Left cardiac atrium (tissue), 4 donors: ENCODE results near the gene MAGI1. TPM values are rescaled to one million over a fixed set of nuclear protein-coding genes. Genes with fewer than 3 reads are reported as not detected.

Source experiments
- ATAC-seq, 2 donors: fragments of 200-7000 bp; cut with Tn5 transposase; one replicate each; pipeline ENCODE4 v1.9.1; 2020; ENCODE audit warnings: mild to moderate bottlenecking in 2 of 2, moderate library complexity in 2 of 2
- DNase-seq: peaks from one replicate; pipeline ENCODE4 v3.0.0-alpha.2; 2020
- intact Hi-C, 2 donors: fragments of 100-400 bp; cut with DNase I; formaldehyde crosslinking; loops; one replicate each; pipeline versions ENCODE4 v1.14.1 to v1.15.1; 2022 to 2023
- long read RNA-seq: library from polyadenylated mRNA; unstranded; transcript quantifications from one replicate; pipeline ENCODE4 v2.0.0, GENCODE V29; 2021
- total RNA-seq, 2 donors: library from RNA; stranded (reverse); fragmentation: NEBNext Ultra II Directional; extraction: Animal tissue kit (Norgen Biotek cat#: 25700); gene quantifications; one replicate each; pipeline ENCODE4 v1.2.1, GENCODE V29; 2021
- donor health status: DM: no; HTN: yes; CAD: no.
- donor health status: DM: no; HTN: yes; CAD: no; lungs with severe emphysema.
- donor health status: DM: yes; HTN: yes; CAD: no.
- donor health status: Dilated cardiomyopathy.

MAGI1 gene
- 10 to 100 TPM; 27.7 to 30.0 TPM for total RNA-seq
- long read RNA-seq, partial matches to known transcripts = 0 of 6 reads
- long read RNA-seq, other reads (novel, unspliced or antisense) = 6 of 6 reads

DNA sequence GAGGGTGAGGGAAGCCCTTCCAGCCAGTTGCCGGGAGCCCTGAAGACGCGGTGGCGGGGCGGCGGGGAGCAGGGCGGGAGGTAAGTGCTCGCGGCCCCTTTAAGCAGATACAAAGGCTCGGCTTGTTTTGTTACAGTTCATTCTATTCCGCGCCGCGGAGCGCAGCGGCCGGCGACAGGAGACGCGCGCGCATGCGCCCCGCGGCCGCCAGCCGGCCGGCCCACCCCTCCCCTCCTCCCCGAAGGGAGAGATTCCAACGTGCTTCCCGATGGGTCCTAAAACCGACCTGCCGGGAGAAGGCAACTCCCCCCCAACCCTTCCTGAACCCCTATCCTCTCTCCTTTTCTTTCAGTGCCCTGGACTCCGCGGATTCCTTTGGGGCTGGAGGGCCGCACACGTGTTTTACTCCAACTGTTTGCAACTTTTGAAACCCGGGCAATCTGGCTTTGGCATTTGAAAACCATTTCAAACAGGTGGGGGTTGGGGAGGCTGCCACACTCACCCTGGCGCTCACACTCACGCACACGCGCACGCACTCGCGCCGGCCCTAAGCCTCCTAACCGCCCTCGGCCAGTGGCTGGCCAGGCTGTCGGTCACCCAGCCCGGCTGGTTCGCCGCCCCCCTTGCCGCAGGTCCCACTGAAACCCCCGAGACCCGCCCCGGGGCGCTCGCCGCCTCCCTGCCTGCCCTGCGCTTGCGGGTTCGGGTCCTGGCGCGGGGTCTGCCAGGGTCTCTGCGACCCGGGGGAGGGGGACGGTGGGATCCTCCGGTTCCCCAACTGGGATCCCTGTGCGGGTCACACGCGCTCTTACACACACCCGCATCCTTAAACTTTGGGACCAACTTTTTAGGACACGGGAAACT, at the start of gene MAGI1:
Gene MAGI1, minus strand, starts transcription at position 193 of the 864 bp plus-strand sequence. CDS start 610 bp downstream, outside the sequence.
- DNase-seq (peak; percentile 91), ATAC-seq (peak; percentile 91 to 92)
- intact Hi-C loops = loop anchor here in 1 of 2 donors (10.0 kb wide), 3 partner anchors 74 to 254 kb away; no protein-coding TSS in a partner anchor

DNA sequence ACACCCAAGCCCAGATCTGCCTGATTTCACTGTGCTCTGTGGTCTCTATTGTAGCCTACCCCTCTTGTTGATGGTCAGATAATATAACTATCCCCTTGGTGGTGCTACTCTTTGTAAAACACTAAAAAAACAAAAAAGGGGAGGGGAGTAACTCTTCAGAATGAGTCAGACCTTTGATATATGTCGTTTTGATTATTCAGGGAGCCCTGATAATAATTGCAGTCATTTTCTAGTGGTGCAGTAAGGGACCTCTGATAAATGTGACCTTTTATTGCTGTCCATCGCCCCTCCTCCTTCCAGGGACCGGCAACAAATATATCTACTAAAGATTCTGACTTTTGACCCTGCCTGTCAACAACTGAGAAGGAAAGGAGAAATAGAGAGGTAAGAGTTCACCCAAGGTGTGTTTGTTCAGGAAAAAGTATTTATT, 45.1 kb upstream of the MAGI1 start:
- intact Hi-C loops = no loop called here
- DNase-seq (no peak), ATAC-seq (no peak)

DNA sequence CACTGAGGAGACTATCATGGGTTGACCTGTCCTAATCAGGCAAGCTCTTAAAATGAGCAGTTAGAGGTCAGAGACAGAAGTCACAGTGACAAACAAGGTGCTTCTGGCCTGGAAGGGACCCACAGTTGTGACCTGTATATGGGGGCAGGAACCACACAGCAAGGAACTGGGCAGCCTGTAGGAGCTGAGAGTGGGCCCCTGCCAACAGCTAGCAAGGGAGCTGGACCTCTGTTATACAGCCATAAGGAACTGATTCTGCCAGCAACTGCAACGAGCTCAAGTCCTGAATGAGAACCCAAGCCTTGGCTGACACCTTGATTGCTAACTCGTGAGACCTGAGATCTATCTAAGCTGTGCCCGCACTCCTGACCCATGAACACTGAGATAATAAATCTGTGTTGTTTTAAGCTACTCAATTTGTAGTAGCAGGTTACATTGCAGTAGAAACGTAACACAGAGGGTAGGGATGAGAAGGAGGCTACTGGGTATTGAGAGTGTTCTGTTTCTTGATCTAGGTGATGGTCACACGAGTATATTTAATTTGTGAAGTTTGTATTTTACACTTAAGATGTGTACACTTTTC, 44.5 kb upstream of the MAGI1 start:
- intact Hi-C loops = no loop called here
- DNase-seq = no peak
- ATAC-seq = no peak

DNA sequence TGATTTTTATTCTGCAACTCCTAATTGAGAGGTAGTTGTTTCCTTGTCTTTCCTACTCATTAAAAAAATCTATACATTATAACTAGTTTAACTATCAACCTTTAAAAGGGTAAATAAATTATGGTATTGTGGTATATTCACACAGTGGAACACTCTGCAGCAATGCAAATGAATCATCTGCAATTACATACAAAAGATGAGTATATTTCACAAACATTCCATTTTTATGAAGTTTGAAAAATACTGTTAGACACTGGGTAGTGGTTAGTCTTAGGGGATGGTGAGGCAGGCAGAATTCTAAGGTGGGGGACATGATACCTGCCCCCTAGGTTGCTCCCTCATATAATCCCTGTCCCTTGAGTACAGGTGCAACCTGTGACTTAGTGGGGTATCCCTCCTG, 44.0 kb upstream of the MAGI1 start:
- no peak for DNase-seq
- no peak for ATAC-seq
- intact Hi-C loops = no loop called here

DNA sequence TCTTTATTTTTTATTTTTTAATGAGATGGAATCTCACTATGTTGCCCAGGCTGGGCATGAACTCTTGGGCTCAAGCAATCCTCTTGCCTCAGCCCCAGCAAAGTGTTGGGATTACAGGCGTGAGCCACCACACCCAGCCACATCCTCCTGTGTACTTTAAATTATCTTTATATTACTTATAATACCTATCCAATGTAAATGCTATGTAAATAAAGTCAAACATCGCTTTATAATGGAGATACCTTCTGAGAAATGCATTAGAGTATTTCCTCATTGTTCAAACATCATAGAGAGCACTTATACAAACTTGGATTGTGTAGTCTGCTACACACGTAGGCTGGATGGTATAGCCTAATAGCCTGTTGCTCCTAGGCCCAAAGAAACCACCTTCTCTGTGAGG, 41.4 kb upstream of the MAGI1 start:
- intact Hi-C loops = no loop called here
- DNase-seq (no peak), ATAC-seq (no peak)

DNA sequence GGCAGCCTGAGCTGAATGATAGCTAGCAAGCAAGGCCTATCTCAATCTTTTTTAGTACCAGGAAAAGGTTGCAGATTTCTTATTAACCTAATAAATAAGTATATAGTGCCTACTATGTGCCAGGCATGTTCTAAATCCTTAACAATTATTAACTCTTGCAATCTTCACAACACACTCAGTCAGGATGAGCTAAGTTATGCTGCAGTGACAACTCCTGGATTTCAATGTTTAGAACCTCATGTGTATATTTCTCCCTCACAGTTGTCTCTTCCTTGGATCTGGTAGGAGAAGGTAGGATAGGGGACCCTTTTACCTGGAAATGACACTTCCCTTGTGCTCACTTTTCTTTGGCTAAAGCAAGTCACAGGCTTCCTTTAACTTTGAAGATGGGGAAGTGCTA, 39.3 kb upstream of the MAGI1 start:
- ATAC-seq = no peak
- intact Hi-C loops = no loop called here
- no peak for DNase-seq

DNA sequence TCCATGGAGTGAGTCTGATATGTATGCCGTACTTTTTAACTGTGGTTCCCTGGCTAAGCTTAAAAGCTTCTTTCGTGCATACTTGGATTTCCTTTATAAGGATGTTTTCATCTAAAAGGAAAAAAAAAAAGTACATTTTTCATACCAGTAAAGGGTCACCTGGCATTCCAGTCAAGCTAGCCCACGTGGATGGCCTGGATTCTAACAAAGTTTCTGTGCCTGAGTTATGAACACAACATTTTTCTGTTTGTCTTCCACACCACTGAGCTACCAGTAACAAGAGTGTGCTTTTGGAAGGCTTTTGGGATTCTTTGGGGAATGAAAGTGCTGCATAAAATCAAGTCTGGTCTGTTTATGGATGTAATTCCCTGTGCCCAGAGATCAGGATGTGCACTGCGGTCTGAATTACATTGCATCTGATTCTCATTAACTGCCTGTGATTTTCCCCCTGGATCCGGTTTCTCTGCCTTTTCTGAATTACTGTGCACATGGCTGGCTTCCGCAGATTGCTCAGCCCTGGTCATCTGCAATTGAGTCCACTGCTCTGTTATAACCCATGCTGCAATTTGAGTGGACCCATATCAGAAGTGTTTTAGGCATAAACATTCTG, 38.2 kb upstream of the MAGI1 start:
- DNase-seq (no peak), ATAC-seq (no peak)
- intact Hi-C loops = no loop called here

DNA sequence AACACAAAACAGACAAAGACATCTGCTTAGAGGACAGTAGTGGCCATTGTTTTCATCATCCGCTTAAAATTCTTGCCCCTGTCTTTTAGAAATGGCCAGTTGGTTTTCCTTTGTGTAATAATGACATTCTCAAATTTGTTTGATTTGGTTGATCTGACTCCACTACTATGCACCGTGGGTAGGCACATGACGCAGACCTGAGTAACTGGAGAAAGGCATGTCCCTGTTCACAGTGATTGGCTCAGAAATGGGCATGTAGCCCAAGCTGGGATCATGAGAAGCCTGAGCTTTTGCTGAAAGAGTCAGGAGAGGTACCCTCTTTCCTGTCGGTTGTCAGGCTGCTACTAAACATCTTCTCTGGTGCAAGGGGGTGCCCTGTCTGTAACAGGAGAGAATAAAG, 36.6 kb upstream of the MAGI1 start:
- intact Hi-C loops = no loop called here
- ATAC-seq (no peak), DNase-seq (no peak)

DNA sequence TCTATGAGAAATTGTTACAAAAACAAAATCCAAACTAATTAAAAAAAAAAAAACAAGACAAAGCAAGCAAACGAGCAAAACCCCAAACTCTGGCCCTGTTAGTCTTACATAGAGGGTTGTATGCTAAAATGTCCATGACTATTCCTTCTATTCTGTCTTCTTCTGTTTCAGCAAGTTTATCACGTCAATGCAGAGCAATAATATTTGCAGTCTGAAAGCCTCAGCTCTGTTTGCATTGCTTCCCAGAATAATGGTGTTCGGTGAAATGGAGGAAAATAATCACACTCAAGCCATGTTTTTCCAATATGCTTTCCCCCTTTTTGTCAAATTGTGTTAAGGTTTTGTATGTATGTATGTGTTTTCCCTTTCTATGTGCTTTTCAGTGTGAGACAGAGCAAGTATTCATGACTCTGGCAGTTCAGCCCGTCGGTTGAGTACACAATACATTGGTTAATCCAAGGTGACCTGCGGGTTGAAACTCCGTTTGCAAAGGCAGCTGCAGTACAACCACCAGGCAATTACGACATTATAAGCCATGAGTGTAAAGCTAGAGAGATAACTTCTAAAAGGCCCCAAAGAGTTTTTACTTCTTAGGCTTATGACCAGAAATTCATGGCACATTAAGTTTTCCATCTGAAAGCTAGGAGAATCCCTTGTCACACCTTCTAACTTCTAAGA, 34.9 kb upstream of the MAGI1 start:
- ATAC-seq = no peak
- intact Hi-C loops = no loop called here
- no peak for DNase-seq

DNA sequence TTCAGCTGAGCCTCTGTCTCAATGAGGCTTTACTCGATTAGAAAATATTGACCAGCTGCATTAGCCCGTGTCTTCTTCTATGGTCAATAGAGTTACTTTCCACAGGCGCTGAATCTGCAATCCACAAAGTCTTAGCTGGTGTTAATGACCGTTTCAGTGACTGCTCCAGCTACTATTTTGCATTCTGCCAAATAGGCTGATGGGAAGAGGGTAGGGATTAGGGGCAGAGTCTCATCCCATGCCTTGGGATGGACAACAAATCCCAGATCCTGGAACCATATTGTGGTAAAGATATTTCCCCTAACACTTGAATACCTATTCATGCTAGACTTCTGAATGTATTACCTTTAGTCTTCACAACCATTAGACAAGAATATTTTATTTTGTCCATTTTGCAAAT, 29.5 kb upstream of the MAGI1 start:
- DNase-seq = no peak

DNA sequence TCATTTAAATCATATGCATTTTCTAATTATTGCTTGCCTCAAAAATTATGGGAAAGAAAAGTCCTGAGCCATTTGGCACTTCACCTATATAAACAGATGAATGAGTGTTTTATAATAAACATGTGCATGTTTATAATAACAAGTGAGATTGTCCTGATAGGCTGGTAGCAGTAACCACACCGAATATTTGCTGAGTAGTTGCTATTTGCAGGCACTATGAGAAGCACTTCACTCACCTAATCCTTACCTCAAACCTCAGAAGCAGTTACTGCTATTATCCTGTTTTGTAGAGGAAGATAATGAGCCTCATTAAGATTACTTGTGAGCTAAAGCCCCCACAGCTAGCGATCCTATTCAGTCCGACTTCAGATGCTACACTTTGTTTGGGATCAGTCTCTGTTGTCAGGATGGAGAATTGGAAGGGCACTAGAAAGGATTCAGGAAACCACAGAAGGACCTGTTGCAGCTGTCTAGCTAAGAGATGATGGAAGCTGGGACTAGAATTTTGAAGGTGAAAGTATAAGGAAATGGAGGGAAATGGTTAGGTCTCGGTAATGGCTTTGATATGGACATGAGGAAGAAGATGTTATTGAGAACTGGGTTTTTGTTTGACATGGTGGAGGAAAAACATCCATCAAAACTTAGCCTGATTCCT, 28.4 kb upstream of the MAGI1 start:
- ATAC-seq (no peak), DNase-seq (no peak)
- intact Hi-C loops = no loop called here

More for the DNA sequence above, 29.5 kb upstream of the MAGI1 start:
- no peak for ATAC-seq
- intact Hi-C loops = no loop called here

DNA sequence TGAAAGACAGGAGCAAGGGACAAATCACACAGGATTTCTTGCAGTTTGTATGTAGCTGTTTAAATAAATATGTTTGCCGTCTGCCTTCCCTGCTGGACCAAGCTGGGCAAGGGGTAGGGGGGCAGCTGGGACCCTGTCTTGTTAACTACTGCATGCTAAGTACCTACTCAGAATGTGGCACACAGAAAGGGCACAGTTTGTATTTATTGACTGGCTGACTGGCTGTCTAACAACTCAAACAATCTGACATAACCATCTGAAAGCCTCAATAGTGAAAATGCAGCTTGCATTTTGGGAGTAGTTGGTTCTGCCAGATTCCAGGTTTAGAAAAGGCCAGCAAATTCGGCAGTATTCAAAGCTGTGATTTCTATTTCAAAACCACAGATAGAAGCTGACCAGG, 16.6 kb upstream of the MAGI1 start:
- DNase-seq (no peak), ATAC-seq (no peak)
- intact Hi-C loops = loop anchor here in 1 of 2 donors (10.0 kb wide), 1 partner anchor 80 kb away; no protein-coding TSS in a partner anchor

DNA sequence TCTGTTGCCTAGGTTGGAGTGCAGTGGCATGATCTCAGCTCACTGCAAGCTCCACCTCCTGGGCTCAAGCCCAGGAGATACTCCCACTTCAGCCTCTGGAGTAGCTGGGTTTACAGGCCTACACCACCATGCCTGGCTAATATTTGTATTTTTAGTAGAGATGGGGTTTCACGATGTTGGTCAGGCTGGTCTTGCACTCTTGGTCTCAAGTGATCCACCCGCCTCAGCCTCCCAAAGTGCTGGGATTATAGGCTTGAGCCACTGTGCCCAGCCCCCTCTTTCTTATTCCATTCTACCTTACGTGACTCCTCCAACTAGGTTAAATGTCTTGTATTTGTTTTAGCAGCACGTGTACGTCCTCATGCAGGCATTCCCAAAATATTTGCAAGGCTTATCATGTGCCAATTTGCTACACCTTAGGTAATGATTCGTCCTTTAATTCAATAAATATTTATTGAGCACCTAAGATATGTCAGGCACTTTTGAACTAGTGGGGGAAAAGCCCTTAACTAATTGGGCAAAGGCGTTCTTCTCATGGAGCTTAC, 14.9 kb upstream of the MAGI1 start:
- DNase-seq (peak; percentile 30), ATAC-seq (peak; percentile 88 to 90)
- intact Hi-C loops = loop anchor here in 1 of 2 donors (10.0 kb wide), 1 partner anchor 81 kb away; no protein-coding TSS in a partner anchor

DNA sequence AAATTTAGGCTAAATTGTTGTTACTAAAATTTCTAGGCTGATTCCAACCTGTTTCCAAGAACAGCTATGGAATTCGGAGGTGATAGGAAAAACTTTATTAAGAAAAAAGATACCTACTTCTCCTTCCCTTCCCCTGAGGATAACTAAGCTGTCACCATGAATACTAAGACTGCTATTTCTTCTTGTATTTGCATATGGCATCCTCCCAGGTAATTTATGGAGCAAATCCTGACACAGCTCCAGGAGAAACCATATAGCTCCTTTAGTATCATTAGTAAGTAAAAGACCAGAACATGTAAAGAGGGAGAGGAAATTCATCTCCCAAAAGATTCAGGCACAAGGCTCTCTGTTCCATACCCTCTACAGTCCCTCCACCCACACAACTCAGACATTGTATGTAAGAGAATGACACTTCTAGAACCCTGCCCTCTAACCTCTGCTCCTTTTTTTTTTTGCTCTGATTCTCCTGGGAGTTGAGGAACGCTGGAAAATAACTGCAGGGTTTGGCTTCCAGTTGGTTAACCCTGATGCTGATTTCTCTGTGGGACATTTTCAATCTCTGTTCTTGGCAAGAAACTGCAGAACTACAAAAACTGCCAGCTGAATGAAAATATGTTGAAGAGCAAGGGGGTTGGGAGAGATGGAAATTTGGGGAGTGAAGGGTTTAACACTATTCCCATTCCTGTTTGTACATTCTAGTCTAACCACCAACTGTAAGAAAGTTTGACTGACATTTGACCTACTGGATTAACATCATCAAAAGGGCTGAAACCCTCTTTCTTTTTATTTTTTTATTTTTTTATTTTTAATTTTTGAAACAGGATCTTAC, 14.2 kb upstream of the MAGI1 start:
- ATAC-seq = peak; percentile 53 to 75
- DNase-seq = no peak
- intact Hi-C loops = loop anchor here in 1 of 2 donors (10.0 kb wide), 1 partner anchor 82 kb away; no protein-coding TSS in a partner anchor

DNA sequence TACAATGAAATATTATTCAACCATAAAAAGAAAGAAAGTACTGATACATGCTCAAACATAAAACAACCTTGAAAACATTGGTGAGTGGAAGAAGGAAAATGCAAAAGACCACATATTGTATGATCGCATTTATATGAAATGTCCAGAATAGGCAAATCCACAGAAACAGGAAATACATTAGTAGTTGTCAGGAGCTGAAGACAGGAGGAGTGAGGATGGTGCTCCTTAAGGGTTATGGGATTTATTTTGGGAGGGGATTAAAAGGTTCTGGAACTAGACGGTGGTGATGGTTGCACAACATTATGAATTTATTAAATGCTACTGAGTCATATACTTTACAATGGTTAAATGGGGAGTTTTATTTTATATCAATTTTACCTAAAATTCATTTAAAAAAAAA, 12.1 kb upstream of the MAGI1 start:
- no peak for DNase-seq
- no peak for ATAC-seq
- intact Hi-C loops = loop anchor here in 1 of 2 donors (10.0 kb wide), 1 partner anchor 84 kb away; no protein-coding TSS in a partner anchor

DNA sequence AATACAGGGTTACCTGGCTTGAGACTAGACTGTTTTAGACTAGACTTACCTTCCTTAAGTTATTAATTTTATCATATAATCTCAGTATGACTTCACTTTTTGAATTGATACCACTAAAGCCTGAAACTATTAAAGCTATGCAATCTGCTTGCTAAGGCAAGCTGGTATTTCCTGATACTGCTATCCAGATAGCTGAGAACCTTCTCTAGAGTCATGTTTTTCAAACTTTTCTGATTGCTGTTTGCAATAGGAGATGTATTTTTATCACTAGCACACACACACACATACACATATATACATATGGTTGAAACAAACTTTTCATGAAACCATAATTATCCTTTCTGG, 9.3 kb upstream of the MAGI1 start:
- DNase-seq (no peak), ATAC-seq (no peak)
- intact Hi-C loops = loop anchor here in 1 of 2 donors (10.0 kb wide), 1 partner anchor 67 kb away; no protein-coding TSS in a partner anchor

DNA sequence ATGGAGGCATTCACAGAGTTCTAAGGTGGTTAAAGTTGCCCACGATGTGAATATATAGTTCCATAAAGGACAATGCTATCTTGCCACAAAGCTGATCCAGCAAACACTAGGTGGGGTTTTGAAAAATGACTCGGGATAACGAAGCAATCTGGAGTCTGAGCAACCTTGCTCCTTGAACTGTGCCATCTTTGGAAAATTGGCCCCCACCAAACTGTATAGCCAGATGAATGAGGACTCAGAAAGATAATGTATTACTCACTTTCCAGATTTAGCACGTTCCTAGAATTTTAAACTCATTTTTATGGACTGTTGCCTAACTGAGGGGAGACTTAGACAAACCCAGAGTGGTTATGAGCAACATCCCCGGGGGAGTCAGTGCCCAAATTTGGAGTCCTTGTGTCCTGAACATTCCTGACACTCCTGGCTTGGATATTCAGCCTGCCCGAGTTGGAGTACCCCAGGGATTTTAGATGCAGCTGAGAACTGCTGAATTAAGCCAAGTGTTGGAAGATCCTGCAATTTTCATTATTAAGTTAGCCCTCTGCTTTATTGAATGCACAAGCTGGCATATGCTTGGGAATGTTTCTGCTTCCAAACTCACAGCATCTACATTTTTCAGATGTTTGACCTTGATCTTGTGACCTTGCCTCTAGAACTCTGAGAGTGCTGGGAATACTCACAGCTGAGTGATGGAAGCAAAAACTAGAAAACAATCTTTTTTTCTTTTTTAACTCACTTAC, 8.8 kb upstream of the MAGI1 start:
- DNase-seq (peak; percentile 56), ATAC-seq (peak; percentile 93 to 95)
- intact Hi-C loops = loop anchor here in 1 of 2 donors (10.0 kb wide), 1 partner anchor 67 kb away; no protein-coding TSS in a partner anchor
